Ishikawa (cell line): Measurements from ENCODE around the gene TBC1D4.

Source experiments
- CEBPB ChIP-seq: IDR thresholded peaks from 2 replicates; pipeline ENCODE4 v1.6.1; 2012
- CREB1 ChIP-seq: IDR thresholded peaks from 2 replicates; pipeline ENCODE4 v1.6.1; 2012; ENCODE audit warnings: low read depth
- EGR1 ChIP-seq: IDR thresholded peaks from 2 replicates; pipeline ENCODE4 v1.6.1; 2012
- EP300 ChIP-seq: IDR thresholded peaks from 2 replicates; pipeline ENCODE4 v1.6.1; 2012; ENCODE audit warnings: borderline replicate concordance
- FOXM1 ChIP-seq: IDR thresholded peaks from 2 replicates; pipeline ENCODE4 v1.6.1; 2012; ENCODE audit warnings: low read depth, borderline replicate concordance
- MAX ChIP-seq: IDR thresholded peaks from 2 replicates; pipeline ENCODE4 v1.6.1; 2012
- NFIC ChIP-seq: IDR thresholded peaks from 2 replicates; pipeline ENCODE4 v1.6.1; 2012
- RAD21 ChIP-seq: IDR thresholded peaks from 2 replicates; pipeline ENCODE4 v1.6.1; 2012; ENCODE audit warnings: low read depth
- TAF1 ChIP-seq: IDR thresholded peaks from 2 replicates; pipeline ENCODE4 v1.6.1; 2012; ENCODE audit warnings: low read depth, mild to moderate bottlenecking
- TCF12 ChIP-seq: IDR thresholded peaks from 2 replicates; pipeline ENCODE4 v1.6.1; 2012; ENCODE audit warnings: low read depth
- TEAD4 ChIP-seq: IDR thresholded peaks from 2 replicates; pipeline ENCODE4 v1.6.1; 2012
- USF1 ChIP-seq: IDR thresholded peaks from 2 replicates; pipeline ENCODE4 v1.6.1; 2012
- YY1 ChIP-seq: IDR thresholded peaks from 2 replicates; pipeline ENCODE4 v1.6.1; 2012; ENCODE audit warnings: low read depth
- ZBTB7A ChIP-seq: IDR thresholded peaks from 2 replicates; pipeline ENCODE4 v1.6.1; 2012; ENCODE audit warnings: low read depth
- TF ChIP-seq, protein P1 (sequence below): IDR thresholded peaks from 2 replicates; pipeline ENCODE4 v1.6.1; 2012; ENCODE audit warnings: low read depth, mild to moderate bottlenecking

The TBC1D4 gene

DNA sequence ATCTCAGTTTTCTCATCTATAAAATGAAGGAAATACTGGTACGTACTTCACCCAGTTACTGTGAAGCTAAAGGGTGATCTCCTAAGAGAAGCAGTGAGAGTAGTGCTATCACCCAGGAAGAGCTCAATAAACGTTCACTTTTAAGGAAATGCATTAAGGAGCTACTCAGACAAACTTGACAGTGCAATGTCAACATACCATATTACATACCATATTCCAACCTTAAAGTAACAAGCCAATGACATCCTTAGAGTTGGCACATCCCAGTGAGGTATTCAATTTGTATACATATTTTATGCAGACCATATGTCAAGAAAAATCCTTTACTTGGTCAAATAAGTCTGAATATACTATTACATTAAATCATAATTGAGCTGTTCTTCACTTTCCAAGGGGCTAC lies 7.0 kb downstream of the TBC1D4 start:
- TF ChIP-seq TAF1 (no peak), USF1 (no peak), RAD21 (no peak), MAX (no peak), CEBPB (no peak), FOXM1 (no peak), NFIC (no peak), EP300 (no peak), TEAD4 (no peak), YY1 (no peak), TCF12 (no peak), ZBTB7A (no peak), CREB1 (no peak), EGR1 (no peak)
- TF ChIP-seq, protein P1, sequence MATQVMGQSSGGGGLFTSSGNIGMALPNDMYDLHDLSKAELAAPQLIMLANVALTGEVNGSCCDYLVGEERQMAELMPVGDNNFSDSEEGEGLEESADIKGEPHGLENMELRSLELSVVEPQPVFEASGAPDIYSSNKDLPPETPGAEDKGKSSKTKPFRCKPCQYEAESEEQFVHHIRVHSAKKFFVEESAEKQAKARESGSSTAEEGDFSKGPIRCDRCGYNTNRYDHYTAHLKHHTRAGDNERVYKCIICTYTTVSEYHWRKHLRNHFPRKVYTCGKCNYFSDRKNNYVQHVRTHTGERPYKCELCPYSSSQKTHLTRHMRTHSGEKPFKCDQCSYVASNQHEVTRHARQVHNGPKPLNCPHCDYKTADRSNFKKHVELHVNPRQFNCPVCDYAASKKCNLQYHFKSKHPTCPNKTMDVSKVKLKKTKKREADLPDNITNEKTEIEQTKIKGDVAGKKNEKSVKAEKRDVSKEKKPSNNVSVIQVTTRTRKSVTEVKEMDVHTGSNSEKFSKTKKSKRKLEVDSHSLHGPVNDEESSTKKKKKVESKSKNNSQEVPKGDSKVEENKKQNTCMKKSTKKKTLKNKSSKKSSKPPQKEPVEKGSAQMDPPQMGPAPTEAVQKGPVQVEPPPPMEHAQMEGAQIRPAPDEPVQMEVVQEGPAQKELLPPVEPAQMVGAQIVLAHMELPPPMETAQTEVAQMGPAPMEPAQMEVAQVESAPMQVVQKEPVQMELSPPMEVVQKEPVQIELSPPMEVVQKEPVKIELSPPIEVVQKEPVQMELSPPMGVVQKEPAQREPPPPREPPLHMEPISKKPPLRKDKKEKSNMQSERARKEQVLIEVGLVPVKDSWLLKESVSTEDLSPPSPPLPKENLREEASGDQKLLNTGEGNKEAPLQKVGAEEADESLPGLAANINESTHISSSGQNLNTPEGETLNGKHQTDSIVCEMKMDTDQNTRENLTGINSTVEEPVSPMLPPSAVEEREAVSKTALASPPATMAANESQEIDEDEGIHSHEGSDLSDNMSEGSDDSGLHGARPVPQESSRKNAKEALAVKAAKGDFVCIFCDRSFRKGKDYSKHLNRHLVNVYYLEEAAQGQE = no peak

DNA sequence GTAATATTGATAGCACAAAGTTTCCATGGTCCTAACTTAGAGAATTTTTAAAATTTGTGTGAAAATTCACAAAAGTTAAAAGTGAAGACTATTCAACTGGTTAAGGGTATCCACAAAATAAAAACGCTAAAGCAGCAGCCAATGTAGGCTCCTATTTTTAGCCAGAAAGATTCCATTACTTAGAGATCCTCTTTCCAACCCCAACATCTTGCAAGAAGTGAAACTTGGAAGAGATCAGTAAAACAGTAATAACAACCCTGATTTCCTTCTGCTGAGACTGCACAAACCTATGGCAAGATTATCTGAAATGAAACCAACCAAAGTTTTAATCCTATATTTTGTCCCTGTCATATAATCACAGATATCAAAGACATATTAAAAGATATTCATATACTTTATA lies 8.5 kb downstream of the TBC1D4 start:
- TF ChIP-seq NFIC = no peak

GRCh38 chr13:75470676-75471075 lies 11.3 kb downstream of the TBC1D4 start:
- no peak for TF ChIP-seq ZBTB7A
- TF ChIP-seq USF1 = no peak
- no peak for TF ChIP-seq TEAD4
- no peak for TF ChIP-seq FOXM1
- TF ChIP-seq EP300 = no peak
- TF ChIP-seq EGR1 = no peak
- TF ChIP-seq CREB1 = no peak
- TF ChIP-seq TCF12 = no peak
- no peak for TF ChIP-seq RAD21
- TF ChIP-seq, protein P1 = no peak
- TF ChIP-seq TAF1 = no peak
- no peak for TF ChIP-seq MAX
- no peak for TF ChIP-seq YY1
- no peak for TF ChIP-seq NFIC
- no peak for TF ChIP-seq CEBPB

- no peak for TF ChIP-seq MAX
- TF ChIP-seq, protein P1 = no peak
- TF ChIP-seq TCF12 = no peak
- TF ChIP-seq CEBPB = no peak
- TF ChIP-seq RAD21 = no peak
- no peak for TF ChIP-seq EP300
- TF ChIP-seq USF1 = peak; percentile 34; the same call in 1 of the 2 replicates
Measured at GRCh38 chr13:75469047-75469446, 12.9 kb downstream of the TBC1D4 start.

GRCh38 chr13:75468602-75469001 lies 13.4 kb downstream of the TBC1D4 start:
- no peak for TF ChIP-seq YY1
- TF ChIP-seq NFIC = no peak
- no peak for TF ChIP-seq USF1
- no peak for TF ChIP-seq EGR1
- no peak for TF ChIP-seq RAD21
- TF ChIP-seq EP300 = no peak
- no peak for TF ChIP-seq CREB1
- no peak for TF ChIP-seq FOXM1
- no peak for TF ChIP-seq ZBTB7A
